GM18508 (cell line): Measurements from ENCODE around the gene GPN2.
"Not testable (repeated sequence)": the region's sequence is repeated elsewhere in the genome, so short reads cannot be mapped to it uniquely, and the experiment has no call there.

Experiments used
- ATAC-seq: cut with Tn5 transposase; IDR thresholded peaks from one replicate; pipeline ENCODE4 v1.9.1; 2021; ENCODE audit warnings: moderate number of reproducible peaks; ENCODE audit not compliant: insufficient read depth, unreplicated experiment

The GPN2 gene

GRCh38 chr1:26861286-26861701 is 28.8 kb downstream of the GPN2 start:
- ATAC-seq, result no peak

DNA sequence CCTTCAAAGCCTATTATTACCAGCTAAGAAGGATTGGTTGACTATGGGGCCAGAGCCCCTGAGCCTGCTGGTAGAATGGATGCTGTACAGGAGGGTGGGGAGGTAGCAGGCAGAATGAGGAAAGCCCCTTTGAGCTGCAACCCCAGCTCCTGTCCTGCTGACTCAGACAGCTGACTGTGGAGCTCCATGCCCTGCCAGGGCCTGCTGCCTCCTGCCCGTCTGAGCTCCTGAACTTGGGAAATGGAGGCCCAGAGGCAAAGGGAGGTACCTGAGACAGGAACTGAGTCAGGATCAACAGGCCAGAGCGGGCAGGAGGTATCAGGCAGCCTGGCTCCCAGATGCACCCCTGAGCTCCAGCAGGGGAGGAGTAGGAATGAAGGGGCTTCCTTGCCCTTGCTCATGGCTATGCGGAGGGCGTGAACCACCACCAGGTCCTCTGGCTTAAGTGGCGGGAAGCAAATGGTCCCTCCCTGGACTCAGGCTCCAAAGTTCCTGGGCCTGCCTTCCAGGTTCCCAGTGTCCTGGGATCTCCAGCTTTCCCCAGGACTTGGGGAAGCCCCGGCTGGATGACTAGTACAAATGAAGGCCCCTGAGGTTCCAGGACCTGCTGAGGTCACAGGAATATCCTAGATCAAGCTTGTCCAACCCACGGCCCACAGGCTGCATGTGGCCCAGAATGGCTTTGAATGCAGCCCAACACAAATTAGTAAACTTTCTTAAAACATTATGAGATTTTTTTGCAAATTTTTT is 31.0 kb downstream of the GPN2 start:
- no peak for ATAC-seq

GRCh38 chr1:26858160-26858559 is 31.9 kb downstream of the GPN2 start:
- ATAC-seq, result no peak

DNA sequence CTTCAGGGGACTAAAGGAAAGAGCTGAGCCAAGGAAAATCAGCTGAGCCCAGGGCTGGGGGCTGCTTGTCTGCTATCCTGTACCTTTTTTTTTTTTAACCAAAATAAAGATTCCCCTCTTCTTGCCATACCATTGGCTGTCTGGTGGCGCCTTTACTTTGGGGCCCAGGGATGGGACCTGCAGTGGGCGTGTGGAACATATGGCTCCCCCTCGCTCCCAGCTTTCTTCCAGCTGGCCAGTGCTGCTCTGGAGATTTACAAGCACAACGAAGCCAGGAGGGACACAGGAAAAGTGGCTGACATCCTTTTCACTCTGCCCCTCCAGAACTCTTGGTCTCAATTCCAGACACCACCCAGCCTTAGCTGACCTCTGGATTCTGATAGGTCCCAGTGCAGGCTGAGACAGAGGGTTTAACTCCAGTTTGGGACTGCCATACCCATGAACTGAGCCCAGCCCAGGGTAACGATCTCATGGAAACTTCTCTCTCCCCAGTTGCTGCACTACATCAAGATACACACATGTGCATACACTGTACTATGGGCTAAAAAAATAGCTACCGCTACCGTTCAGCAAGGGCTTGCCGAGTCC is 32.5 kb downstream of the GPN2 start:
- ATAC-seq, result no peak

DNA sequence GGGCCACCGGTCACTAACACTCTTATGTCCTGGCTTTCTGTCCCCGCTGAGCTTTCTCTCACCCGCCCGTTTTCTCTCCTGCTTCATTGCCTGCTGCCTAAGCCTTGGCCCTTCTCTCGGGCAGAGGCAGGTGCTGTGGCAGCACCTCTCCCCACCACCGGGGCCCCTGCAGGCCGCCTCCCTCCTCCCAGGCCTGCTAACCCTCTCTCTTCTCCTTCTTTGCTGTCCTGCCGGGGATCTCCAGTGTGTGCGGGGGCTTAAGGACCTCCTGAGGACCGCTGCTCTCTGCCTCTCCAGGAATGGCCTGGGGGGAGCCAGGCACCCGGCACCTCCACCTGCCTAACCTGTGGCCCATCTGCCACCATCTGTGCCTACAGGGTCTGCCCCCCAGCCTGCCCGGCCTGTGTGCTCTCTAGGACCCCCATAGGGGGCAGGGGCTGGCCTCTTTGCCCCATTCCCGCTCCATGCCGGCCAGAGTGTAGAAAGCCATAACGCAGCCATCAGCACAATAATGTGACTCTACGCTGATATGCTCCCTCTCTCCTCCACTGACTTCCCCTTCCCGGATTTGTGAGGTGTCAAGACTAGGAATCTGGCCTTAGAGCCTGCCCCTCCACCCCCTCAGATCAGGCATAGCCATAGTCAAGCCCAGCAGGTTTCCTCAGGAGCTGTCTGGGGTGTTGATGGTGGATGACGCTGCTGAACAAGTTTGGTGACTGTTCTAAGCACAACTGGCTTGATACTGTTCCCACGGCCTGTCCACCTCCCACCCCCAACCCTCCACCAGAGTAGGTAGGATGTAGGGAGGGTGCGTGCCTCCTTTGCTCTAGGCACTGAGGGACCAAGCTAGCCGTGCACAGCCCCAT is 33.2 kb downstream of the GPN2 start:
- no peak for ATAC-seq

DNA sequence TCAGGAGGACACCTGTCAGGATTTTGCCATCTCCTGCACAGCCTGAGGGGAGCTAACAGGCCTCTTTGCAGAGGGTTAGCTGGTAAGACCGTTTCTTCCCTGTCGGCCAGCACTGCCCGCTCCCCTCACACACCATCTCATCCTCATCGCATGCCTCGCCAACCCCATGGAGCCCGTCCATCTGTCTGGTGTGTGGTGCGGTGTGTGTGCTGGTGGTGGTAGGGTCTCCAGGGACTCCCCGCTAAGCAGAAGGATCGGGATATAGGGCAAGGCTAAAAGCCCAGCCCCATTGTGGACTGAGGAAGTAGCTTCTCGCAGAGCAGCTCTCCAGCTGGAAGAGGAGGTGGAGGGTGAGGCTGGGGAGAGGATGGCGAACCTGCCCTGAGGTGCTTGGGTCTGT is 33.9 kb downstream of the GPN2 start:
- ATAC-seq, result no peak

GRCh38 chr1:26855636-26856035 is 34.4 kb downstream of the GPN2 start:
- no peak for ATAC-seq

- no peak for ATAC-seq
These were observed 35.2 kb downstream of the GPN2 start for GRCh38 chr1:26854906-26855305.

DNA sequence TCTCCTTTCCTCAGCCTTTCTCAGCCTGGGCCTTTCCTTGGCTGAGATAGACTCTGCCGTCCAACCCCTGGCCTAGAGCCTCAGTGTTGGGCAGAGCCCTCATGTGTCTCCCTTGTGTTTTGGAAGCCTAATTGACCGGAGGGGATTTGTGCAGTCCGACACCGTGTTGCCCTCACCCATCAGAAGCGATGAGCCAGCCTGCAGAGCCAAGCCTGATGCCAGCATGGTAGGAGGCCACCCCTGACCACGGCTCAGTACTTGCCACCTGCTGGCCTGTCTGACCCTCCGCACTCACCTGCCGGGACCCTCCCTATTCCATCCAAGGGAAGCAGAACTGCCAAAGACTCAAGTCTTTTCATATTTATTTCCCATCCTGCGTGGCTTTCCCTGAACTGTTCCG is 36.5 kb downstream of the GPN2 start:
- no peak for ATAC-seq

GRCh38 chr1:26853156-26853555 is 36.9 kb downstream of the GPN2 start:
- no peak for ATAC-seq

DNA sequence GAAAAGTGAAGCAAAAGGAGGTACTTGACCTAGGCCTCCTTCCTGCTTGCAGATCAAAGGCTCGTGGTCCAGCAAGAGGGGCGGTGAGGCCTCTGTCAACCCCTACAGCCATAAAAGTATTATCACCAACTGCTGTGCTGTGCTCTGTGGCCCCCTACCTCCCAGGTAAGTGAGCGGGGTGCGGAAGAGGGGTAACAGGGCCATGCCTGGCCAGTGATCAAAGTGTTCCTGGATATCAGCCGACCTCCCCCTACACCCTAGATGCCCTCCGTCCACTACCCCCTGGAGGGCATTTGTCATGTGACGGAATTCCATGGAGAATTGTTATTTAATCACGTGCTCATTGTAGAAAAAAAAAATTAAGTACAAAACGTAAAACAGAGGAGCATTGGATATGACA is 37.4 kb downstream of the GPN2 start:
- ATAC-seq, result no peak

- ATAC-seq, result no peak
These were observed 38.9 kb downstream of the GPN2 start for GRCh38 chr1:26851106-26851684.

DNA sequence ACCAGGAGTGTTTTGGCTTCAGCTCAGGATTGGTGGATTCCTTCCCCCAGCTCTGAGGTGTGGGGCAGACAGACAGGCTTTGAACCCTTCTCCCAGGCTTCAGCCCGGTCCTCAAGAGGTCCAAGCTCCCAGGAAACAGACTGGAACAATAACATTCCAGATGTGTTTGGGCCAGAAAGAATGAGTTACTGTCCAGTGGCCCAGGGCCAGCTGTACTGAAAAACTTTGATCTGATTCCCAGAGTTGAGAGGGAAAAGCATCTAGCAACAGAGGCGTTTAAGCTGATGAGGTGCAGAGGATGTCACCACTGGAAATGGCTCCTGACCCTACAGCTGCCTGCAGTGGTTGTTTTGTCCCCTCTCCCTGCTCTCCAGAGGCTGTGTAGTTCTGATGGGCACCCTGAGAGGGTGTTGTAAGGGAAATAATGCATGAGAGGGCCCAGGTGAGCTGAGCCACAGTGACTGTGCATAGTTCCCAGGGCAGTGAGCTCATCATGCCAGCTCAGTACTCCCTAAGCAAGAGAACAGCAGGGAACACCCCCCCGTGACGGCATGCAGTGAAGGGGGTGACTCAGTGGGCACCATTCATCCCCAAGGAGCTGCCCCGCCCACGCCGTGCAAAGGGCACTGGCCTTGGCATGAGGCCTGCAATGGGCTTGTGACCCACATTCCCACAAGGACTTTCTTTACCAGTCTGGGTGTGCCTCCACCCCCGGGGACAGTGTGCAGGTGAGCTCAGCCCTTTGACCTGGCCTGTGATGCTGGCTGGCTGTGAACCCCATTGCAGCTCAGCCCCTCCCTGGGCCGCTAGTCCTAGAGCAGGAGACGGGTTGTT is 40.9 kb downstream of the GPN2 start:
- ATAC-seq, result no peak

- ATAC-seq, result no peak
These were observed 41.6 kb downstream of the GPN2 start for GRCh38 chr1:26848499-26848898.

DNA sequence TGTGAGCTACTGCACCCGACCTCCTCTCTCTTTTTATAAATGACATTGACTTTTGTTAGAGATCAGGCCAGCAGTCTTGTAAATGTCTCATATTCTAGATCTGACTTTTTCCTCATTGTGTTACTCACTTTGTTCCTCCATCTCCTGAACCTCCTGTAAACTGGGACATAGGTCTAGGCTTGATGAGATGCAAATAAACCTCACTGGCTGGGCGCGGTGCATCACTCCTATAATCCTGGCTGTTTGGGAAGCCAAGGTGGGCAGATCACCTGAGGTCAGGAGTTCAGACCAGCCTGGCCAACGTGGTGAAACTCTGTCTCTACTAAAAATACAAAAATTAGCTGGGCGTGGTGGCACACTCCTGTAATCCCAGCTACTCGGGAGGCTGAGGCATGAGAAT is 42.3 kb downstream of the GPN2 start:
- ATAC-seq, result not testable (repeated sequence)

DNA sequence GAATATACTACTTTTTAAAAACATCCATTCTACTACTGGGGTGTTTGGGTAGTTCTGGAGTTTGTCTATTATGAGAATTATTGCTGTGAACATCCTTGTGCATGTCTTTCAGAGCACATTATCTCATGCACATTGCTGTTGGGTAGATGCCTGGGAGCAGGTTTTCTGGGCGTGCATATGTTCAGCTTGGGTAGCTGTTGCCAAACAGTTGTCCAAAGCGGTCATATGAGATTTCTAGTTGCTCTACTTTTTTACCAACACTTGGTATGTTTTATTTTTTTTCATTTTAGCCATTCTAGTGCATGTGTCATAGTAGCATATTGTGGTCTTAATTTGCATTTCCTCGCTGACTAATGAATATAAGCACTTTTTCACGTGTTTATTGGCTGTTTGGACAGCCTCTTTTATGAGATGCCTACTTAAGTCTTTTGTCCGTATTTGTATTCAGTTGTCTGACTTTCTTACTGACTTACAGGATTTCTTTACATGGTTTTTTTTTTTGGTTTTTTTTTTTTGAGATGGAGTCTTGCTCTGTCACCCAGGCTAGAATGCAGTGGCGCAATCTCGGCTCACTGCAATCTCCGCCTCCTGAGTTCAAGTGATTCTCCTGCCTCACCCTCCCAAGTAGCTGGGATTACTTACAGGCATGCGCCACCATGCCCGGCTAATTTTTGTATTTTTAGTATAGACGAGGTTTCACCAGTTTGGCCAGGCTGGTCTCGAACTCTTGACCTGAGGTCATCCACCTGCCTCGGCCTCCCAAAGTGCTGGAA is 45.5 kb downstream of the GPN2 start:
- no peak for ATAC-seq

DNA sequence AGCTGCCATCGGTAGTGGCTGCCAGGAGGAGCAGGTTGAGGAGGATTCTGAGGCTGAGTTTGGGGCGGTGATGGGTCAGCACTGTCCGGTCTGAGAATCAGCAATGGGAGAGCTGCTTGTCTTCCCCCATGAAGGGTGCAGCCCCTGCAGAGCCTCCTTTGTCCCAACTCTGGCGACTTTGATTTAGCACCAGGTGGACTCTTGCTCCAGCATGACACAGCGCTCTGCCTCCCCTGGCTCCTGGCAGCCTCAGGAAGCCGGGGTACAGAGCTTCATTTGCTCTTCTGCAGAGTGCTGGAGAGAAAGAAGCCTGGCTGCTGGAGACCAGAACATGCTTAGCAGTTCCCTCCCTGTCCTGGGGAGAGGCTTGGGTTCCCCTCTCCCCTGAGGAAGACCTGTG is 50.3 kb downstream of the GPN2 start:
- no peak for ATAC-seq

- ATAC-seq, result peak; percentile 2
These were observed 50.8 kb downstream of the GPN2 start for GRCh38 chr1:26839339-26839722.
